ENCODE results near the gene SPATA3.

Gene SPATA3

DNA sequence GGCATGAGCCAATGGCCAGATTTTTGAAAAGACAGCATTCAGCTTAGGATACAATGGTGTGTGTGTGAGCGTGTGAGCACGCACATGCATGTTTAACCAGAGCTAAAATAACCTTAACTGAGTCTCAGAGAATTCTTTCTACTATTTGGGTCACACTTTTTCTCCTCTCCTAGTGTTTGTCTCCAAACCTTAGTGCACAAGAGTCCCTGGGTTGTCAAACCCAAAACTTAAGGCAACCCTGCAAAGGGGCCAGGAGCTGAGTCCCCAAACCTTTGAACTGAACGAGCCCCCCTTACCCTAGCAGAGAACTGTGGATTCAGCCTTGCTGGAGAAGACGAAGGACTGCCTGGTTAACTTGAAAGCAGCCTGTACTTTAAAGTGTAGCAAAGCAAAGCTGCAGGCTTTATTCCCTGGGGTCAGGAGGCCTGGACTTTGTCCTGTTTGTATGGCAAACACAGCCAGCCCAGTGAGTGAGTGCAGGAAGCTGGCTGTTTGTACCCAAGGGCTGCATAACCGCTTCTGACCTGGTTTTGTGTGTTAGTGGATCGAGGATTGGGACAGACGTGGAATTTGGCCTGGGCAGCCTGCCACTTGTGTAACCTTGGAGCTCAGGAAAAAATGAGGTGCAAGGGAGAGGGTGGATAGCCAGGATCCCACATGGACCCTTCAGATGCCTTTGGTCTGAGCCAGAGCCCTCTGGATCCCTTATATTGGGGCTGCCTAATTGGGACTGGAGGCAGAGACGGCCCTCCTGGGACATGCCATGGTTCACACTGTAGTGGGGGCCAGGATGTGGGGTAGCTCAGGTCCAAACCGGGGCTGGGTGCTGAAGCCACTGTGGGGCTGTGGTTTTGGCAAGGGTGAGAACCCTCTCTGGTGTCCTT lies 54.3 kb downstream of the SPATA3 start:
- DNase-seq (ENCODE audit: low spot score): peak; percentile 59

DNA sequence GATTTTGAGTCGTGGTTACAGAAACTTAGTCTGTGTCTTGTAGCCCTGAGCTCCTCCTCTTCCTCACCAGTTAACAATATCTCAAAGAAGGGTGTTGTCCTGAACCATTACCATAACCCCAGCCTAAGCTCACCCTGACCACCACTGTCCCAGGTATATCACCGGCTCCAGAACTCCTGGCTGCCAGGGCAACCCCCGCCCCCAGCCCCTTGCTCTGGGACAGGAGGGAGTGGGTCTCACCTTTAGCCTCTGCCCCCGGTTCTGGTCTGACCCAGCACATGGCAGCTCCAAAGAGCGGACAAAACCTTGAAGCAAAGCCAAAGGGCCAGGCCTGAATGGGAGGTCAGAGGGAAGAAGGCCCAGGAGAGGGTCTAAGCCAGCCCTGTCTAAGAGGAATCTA lies 55.2 kb downstream of the SPATA3 start:
- no peak for DNase-seq (ENCODE audit: low spot score)

DNA sequence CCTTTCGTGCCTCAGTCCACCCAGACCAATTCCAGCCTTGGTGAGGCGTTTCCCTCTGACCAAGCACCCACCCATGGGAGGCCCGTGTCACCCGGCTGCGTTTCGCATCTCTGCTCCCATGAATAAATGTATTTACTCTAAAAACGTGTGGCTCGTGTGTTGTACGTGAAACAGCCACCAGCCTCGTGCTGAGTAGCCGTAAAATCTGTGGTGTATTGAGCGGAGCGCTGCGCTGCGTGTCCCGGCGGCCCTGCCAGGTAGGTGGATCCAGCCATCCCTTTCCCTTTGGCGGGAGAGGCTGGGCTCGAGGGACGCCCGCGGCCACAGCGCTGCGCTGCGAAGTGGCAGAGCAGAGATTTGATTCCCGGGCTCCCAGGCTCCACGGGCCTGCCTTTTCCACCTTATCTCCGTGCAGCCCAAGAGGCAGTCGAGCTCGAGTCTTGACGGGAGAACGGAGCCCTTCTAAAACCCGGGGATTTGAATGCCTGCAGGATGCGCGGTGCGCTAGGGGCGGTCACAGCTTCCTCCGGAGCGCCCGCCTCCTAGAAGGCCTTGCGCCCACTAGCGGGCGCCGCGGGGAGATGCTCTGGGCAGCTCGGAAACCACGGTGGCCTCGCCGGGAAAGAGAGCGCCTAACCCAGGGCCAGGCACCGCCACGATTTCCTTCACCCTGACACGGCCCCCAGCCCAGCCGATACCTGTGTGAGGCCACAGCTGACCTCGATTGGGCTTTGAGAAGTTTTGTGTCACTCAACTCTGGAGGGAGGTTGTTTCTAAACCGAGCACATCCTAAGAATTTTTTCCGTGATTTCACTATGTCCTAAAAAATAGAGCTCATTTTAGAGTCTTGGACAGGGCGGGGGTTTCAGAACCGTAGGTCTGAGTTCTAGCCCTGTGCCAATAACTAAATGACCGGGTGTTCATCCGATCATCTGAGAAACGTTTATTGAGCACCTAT lies 56.9 kb downstream of the SPATA3 start:
- peak; percentile 83 for DNase-seq (ENCODE audit: low spot score)

DNA sequence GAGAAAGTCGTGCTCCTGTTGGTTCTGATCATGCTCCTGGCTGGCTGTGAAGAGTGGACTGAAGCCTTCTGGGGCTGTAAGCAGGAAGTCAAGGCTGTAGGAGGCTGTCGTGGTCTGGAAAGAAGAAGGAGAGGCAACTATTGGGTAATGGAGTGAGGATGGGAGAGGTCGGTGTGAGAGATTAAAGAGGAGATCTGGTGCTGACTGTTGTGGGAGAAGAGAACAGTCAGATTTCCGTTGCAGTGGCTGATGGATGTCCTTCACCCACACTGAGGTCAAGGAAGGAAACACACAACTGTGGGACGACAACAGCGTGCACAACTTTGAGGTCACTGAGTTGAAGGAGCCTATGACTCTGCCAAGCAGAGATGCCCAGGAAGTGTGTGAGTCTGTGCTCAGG lies 57.9 kb downstream of the SPATA3 start:
- no peak for DNase-seq (ENCODE audit: low spot score)

DNA sequence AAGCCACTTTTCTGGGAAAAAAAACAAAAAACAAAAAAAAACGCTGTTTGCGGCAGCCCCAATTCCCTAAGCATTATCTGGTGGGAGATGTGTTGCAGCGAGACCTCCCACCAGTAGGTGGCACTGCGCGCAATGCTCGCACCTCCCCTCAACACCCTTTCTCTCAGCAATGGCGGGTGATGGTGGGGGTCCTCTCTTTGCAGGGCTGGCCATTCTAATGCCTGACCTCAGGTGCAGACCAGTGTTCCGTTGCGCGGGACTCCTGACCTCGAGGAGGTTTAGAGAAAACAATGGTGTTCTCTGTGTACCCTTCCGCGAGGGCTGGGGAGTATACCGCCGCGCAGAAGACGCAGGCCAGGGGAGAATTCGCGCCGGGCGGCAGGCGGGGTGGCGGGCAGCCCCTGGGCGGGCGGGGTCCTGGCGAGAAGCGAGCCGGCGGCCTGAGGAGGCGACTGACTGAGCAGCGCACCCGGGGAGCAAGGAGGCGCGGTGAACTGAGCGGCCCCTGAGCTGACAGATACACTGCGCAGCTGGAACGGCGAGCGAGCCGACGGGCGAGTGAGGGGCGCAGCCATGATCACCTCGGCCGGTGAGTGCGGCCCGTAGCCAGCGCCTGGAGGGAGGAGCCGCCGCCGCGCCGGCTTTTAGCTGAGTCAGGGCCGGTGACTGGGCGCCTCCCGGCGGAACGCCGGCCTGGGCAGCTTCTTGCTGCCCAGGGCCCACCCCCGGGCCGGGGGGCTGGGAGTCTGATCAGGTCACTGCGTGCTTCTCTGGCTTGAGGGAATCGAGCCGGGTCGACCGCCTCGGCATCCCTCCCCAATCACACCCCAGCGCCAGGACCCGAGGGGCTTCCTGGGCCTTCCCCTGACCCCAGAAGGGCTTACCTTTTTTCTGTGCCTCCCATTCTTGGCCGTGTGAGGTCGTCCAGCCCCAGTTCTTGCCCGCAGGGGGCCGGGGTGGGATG lies 60.8 kb downstream of the SPATA3 start, which contains the start of gene PSMD1:
TSS of gene PSMD1 (plus strand) at position 415 of the 964 bp plus-strand sequence. CDS start at position 574, 159 bp downstream.
- DNase-seq (ENCODE audit: low spot score): peak; percentile 88

DNA sequence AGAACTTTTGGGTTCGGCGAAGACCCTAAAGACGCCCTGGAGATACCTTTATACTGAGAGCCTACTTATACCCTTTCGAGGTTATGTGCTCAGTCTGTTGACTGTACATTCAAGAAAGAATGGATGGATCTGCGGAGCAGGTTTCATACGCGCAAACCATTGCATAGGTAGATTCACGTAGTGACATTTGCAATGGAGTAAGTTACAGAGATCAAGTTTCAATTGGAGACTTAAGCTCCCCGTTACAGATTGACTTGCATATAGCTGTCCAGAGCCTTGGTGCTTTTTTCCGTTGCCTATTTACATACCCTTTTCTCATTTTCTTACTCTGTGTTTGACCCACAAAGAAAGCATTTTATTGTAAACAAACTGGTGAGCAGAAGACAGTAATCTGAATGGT lies 61.7 kb downstream of the SPATA3 start:
- DNase-seq (ENCODE audit: low spot score): no peak
